ENCODE data around the gene CHST10.

CHST10 gene

DNA sequence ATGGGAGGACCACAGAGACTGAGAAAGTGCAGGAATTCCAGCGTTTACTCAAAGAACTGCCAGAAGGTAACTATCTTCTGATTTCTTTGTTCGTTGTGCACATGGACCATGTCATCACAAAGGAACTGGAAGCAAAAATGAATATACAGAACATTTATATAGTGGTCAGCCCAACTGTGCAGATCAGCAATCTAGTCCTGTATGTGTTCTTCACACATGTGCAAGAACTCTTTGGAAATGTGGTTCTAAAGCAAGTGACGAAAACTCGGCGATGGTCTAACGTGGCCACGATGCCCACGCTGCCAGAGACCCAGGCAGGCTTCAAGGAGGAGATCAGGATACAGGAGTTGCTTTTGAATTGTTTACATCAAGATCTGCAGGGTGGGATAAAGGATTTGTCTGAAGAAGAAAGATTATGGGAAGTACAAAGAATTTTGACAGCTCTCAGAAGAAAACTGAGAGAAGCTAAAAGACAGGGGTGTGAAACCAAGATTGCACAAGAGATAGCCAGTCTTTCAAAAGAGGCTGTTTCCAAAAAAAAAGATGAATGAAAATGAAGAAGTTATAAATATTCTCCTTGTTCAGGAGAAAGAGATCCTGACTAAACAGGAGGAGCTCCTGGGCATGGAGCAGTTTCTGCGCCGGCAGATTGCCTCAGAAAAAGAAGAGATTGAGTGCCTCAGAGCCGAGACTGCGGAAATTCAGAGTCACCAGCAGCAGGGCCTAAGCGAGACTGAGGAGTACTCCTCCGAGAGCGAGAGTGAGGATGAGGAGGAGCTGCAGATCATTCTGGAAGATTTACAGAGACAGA is 8.3 kb upstream of the CHST10 start:
- H3K36me3 Mint-ChIP-seq (ENCODE audit: insufficient read depth): no peaks in the 10 kb centered on the region
- peaks cover 5% of the 10 kb centered on the region for H3K4me1 Mint-ChIP-seq
- no peak overlapping the region for H3K27ac Mint-ChIP-seq (ENCODE audit: low read depth)
- no peaks in the 10 kb centered on the region for H3K9me3 Mint-ChIP-seq
- DNase-seq (ENCODE audit: low spot score in 2 of 2) (no peak), ATAC-seq (replicated peaks; ENCODE audit: extremely low read depth, poor library complexity, severe bottlenecking) (no peak)
- no peak overlapping the region for H3K4me3 Mint-ChIP-seq
- H3K27me3 Mint-ChIP-seq: peaks cover 44% of the 10 kb centered on the region

- H3K4me3 Mint-ChIP-seq: no peak overlapping the region
- DNase-seq (ENCODE audit: low spot score in 2 of 2): no peak
- no peak for ATAC-seq (replicated peaks; ENCODE audit: extremely low read depth, poor library complexity, severe bottlenecking)
- H3K9me3 Mint-ChIP-seq: no peaks in the 10 kb centered on the region
- H3K4me1 Mint-ChIP-seq: peaks cover 5% of the 10 kb centered on the region
- peaks cover 38% of the 10 kb centered on the region for H3K27me3 Mint-ChIP-seq
- no peaks in the 10 kb centered on the region for H3K36me3 Mint-ChIP-seq (ENCODE audit: insufficient read depth)
- no peak overlapping the region for H3K27ac Mint-ChIP-seq (ENCODE audit: low read depth)
Observed at GRCh38 chr2:100425107-100425506, 7.6 kb upstream of the CHST10 start.

DNA sequence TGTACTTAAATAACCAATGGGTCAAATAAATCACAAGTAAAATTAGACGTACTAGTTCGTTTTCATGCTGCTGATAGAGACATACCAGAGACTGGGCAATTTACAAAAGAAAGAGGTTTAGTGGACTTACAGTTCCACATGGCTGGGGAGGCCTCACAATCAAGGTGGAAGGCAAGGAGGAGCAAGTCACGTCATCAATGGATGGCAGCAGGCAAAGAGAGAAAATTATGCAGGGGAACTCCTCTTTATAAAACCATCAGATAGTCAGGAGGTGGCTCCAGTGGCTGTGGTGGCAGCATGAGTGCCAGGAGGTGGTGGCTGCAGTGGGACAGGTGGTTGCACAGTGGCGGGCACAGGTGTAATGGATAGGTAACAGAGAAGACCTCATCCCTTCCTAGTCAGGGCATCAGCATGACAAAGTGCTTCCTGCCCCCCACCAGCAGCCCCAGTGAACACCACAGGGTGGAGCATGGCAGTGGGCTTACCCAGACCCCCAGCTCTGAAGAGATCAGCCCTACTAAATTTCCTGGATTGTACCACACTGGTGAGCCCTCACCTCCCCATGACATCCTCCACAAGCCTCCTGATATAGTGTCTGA is 6.9 kb upstream of the CHST10 start:
- Mint-ChIP-seq H3K27ac (ENCODE audit: low read depth) (no peak overlapping the region), H3K9me3 (no peaks in the 10 kb centered on the region), H3K4me3 (no peak overlapping the region)

GRCh38 chr2:100423631-100424030 is 6.2 kb upstream of the CHST10 start:
- H3K4me3 Mint-ChIP-seq: no peak overlapping the region
- no peaks in the 10 kb centered on the region for H3K9me3 Mint-ChIP-seq
- H3K27ac Mint-ChIP-seq (ENCODE audit: low read depth): no peak overlapping the region
- peaks cover 5% of the 10 kb centered on the region for H3K4me1 Mint-ChIP-seq
- ATAC-seq (replicated peaks; ENCODE audit: extremely low read depth, poor library complexity, severe bottlenecking) (no peak), DNase-seq (ENCODE audit: low spot score in 2 of 2) (no peak)
- no peaks in the 10 kb centered on the region for H3K36me3 Mint-ChIP-seq (ENCODE audit: insufficient read depth)
- peaks cover 29% of the 10 kb centered on the region for H3K27me3 Mint-ChIP-seq

More for the DNA sequence above, 6.9 kb upstream of the CHST10 start:
- ATAC-seq (replicated peaks; ENCODE audit: extremely low read depth, poor library complexity, severe bottlenecking) (no peak), DNase-seq (ENCODE audit: low spot score in 2 of 2) (no peak)
- peaks cover 37% of the 10 kb centered on the region for H3K27me3 Mint-ChIP-seq
- H3K4me1 Mint-ChIP-seq: peaks cover 5% of the 10 kb centered on the region
- no peaks in the 10 kb centered on the region for H3K36me3 Mint-ChIP-seq (ENCODE audit: insufficient read depth)

DNA sequence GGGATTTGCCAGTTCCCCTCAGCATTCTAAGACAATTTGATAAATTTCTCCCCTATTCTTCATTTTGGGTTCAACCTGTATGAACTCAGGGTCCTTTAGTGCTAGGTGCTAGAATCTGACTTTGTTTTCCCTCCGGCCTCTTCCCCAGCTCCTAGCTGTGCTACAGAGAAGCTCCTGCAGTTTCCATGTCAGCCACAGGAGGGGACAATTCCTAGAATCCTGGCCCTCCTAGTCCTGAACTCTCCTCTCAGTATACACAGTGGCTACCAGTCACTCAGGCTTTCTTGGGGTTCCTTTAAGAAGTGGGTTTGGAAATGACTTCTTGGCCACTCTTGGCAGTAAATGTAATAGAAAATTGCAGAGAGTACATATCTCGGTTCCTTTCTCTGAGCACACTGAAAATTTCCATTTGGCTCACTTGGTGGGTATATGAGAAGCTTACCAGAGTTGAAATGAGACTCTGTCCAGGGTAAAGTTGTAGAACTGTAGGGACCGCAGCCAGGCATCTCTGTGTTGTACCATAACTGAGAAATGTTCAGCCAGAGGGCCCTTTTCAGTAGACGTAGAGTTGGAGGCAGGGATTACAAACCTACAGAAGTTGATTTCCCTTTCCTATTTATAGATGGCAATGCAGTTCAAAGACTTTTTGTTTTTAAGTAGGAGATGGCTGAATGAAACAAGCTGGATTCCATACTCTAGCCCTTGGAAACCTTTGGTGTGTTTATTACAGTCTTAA is 5.0 kb upstream of the CHST10 start:
- peaks cover 2% of the 10 kb centered on the region for H3K4me1 Mint-ChIP-seq
- H3K4me3 Mint-ChIP-seq: no peak overlapping the region
- no peak for DNase-seq (ENCODE audit: low spot score in 2 of 2)
- H3K27ac Mint-ChIP-seq (ENCODE audit: low read depth): no peak overlapping the region
- H3K9me3 Mint-ChIP-seq: no peaks in the 10 kb centered on the region
- H3K27me3 Mint-ChIP-seq: peaks cover 20% of the 10 kb centered on the region
- ATAC-seq (replicated peaks; ENCODE audit: extremely low read depth, poor library complexity, severe bottlenecking): no peak
- H3K36me3 Mint-ChIP-seq (ENCODE audit: insufficient read depth): peaks cover 2% of the 10 kb centered on the region

DNA sequence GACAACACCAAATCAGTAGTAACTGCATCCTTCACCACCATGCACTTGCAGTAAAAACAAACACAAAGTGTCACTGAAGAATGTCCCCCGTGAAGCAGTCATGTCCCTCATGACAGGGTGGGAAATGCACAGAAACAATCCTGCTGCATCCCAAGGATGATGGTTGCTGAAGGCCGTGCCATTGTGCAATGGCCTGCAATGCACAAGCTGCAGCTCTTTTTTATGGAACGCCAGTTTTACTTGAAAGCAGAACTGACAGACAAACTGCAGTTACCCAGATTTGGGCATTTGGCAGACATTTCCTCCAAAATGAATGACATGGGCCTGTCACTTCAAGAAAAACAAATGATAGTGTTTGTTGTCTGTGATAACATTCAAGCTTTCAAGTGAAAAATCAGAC is 2.4 kb upstream of the CHST10 start:
- H3K36me3 Mint-ChIP-seq (ENCODE audit: insufficient read depth): peaks cover 2% of the 10 kb centered on the region
- H3K27ac Mint-ChIP-seq (ENCODE audit: low read depth): no peak overlapping the region
- peaks cover 8% of the 10 kb centered on the region for H3K27me3 Mint-ChIP-seq
- no peaks in the 10 kb centered on the region for H3K9me3 Mint-ChIP-seq
- DNase-seq (ENCODE audit: low spot score in 2 of 2) (no peak), ATAC-seq (replicated peaks; ENCODE audit: extremely low read depth, poor library complexity, severe bottlenecking) (no peak)
- no peak overlapping the region for H3K4me3 Mint-ChIP-seq
- H3K4me1 Mint-ChIP-seq: peaks cover 20% of the 10 kb centered on the region

GRCh38 chr2:100418406-100418962 is 1.0 kb upstream of the CHST10 start:
- peaks cover 20% of the 10 kb centered on the region for H3K4me1 Mint-ChIP-seq
- H3K36me3 Mint-ChIP-seq (ENCODE audit: insufficient read depth): peaks cover 5% of the 10 kb centered on the region
- no peaks in the 10 kb centered on the region for H3K9me3 Mint-ChIP-seq
- no peak for DNase-seq (ENCODE audit: low spot score in 2 of 2)
- peak overlapping the region; percentile 82 for H3K4me3 Mint-ChIP-seq
- no peak overlapping the region for H3K27ac Mint-ChIP-seq (ENCODE audit: low read depth)
- ATAC-seq (replicated peaks; ENCODE audit: extremely low read depth, poor library complexity, severe bottlenecking): no peak
- H3K27me3 Mint-ChIP-seq: no peaks in the 10 kb centered on the region

- ATAC-seq (replicated peaks; ENCODE audit: extremely low read depth, poor library complexity, severe bottlenecking) (no peak), DNase-seq (ENCODE audit: low spot score in 2 of 2) (no peak)
- Mint-ChIP-seq H3K36me3 (ENCODE audit: insufficient read depth) (peaks cover 5% of the 10 kb centered on the region), H3K27ac (ENCODE audit: low read depth) (peak overlapping the region; percentile 52), H3K4me3 (peak overlapping the region; percentile 82), H3K27me3 (no peaks in the 10 kb centered on the region), H3K9me3 (no peaks in the 10 kb centered on the region), H3K4me1 (peaks cover 20% of the 10 kb centered on the region)
Observed at GRCh38 chr2:100417711-100418124, 250 bp upstream of the CHST10 start.

GRCh38 chr2:100416397-100416934 is 1.0 kb downstream of the CHST10 start:
- Mint-ChIP-seq H3K27ac (ENCODE audit: low read depth) (peak overlapping the region; percentile 52), H3K4me1 (peaks cover 25% of the 10 kb centered on the region), H3K27me3 (no peaks in the 10 kb centered on the region), H3K36me3 (ENCODE audit: insufficient read depth) (peaks cover 5% of the 10 kb centered on the region), H3K9me3 (no peaks in the 10 kb centered on the region), H3K4me3 (peak overlapping the region; percentile 82)
- no peak for ATAC-seq (replicated peaks; ENCODE audit: extremely low read depth, poor library complexity, severe bottlenecking)
- DNase-seq (ENCODE audit: low spot score in 2 of 2): no peak

- DNase-seq (ENCODE audit: low spot score in 2 of 2): no peak
- H3K27me3 Mint-ChIP-seq: no peaks in the 10 kb centered on the region
- peaks cover 5% of the 10 kb centered on the region for H3K36me3 Mint-ChIP-seq (ENCODE audit: insufficient read depth)
- H3K4me1 Mint-ChIP-seq: peaks cover 31% of the 10 kb centered on the region
- no peak overlapping the region for H3K4me3 Mint-ChIP-seq
- H3K9me3 Mint-ChIP-seq: no peaks in the 10 kb centered on the region
- ATAC-seq (replicated peaks; ENCODE audit: extremely low read depth, poor library complexity, severe bottlenecking): no peak
- no peak overlapping the region for H3K27ac Mint-ChIP-seq (ENCODE audit: low read depth)
Observed at GRCh38 chr2:100413571-100413970, 3.9 kb downstream of the CHST10 start.

DNA sequence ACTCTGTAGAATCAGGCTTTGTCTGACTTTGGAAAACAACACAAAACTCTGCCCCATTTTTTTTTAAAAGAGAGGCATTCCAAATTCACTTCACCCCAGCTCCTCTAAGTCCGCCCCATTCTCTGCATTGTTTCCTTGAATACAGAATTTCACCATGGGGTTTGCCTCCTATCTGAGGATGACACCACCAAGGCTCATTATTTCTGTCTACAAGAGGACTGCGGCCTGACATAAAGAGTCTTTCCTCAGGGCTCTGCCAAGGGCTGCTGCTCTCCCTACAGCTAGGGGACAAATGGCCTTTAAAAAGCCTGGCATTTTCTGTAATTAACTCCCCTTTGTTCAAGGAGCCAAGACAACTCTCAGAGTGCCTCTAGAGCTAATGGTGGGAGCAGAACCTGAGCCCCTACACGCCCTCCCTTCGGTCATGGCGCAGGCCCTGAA is 4.6 kb downstream of the CHST10 start:
- ATAC-seq (replicated peaks; ENCODE audit: extremely low read depth, poor library complexity, severe bottlenecking) (no peak), DNase-seq (ENCODE audit: low spot score in 2 of 2) (no peak)
- Mint-ChIP-seq H3K27me3 (no peaks in the 10 kb centered on the region), H3K27ac (ENCODE audit: low read depth) (no peak overlapping the region), H3K9me3 (no peaks in the 10 kb centered on the region), H3K4me1 (peaks cover 31% of the 10 kb centered on the region), H3K36me3 (ENCODE audit: insufficient read depth) (peaks cover 5% of the 10 kb centered on the region), H3K4me3 (no peak overlapping the region)

- H3K27ac Mint-ChIP-seq (ENCODE audit: low read depth): no peak overlapping the region
- no peak for ATAC-seq (replicated peaks; ENCODE audit: extremely low read depth, poor library complexity, severe bottlenecking)
- peaks cover 31% of the 10 kb centered on the region for H3K4me1 Mint-ChIP-seq
- no peak for DNase-seq (ENCODE audit: low spot score in 2 of 2)
- no peak overlapping the region for H3K4me3 Mint-ChIP-seq
- H3K9me3 Mint-ChIP-seq: no peaks in the 10 kb centered on the region
- peaks cover 3% of the 10 kb centered on the region for H3K36me3 Mint-ChIP-seq (ENCODE audit: insufficient read depth)
- H3K27me3 Mint-ChIP-seq: no peaks in the 10 kb centered on the region
Observed at GRCh38 chr2:100412466-100412865, 5.0 kb downstream of the CHST10 start.
